SU-DHL-6 (cell line): ENCODE measurements around the gene KCNMB2.

Experiments
- CTCF ChIP-seq: fragments of 200-600 bp; sonication (generic); IDR thresholded peaks from one replicate; pipeline ENCODE4 v1.5.1; 2017; ENCODE audit warnings: antibody characterized with exemption, mild to moderate bottlenecking, low read length, moderate library complexity; ENCODE audit not compliant: insufficient read depth, poor library complexity, severe bottlenecking
- EZH2phosphoT487 ChIP-seq: fragments of 200-600 bp; sonication (generic), shearing (Covaris generic); conservative IDR thresholded peaks from 2 replicates; pipeline ENCODE4 v1.6.1; 2018; ENCODE audit warnings: mild to moderate bottlenecking, antibody characterized with exemption, low read length, moderate library complexity, mixed read lengths

GRCh38 chr3:178826435-178827123 is 290.3 kb downstream of the KCNMB2 start:
- TF ChIP-seq CTCF (no peak), EZH2phosphoT487 (no peak)
